GM18867 (cell line): ENCODE results near the gene PCSK2.

Experiments used
- ATAC-seq: cut with Tn5 transposase; IDR thresholded peaks from one replicate; pipeline ENCODE4 v1.9.1; 2021; ENCODE audit warnings: mild to moderate bottlenecking, moderate library complexity; ENCODE audit not compliant: unreplicated experiment

The PCSK2 gene

DNA sequence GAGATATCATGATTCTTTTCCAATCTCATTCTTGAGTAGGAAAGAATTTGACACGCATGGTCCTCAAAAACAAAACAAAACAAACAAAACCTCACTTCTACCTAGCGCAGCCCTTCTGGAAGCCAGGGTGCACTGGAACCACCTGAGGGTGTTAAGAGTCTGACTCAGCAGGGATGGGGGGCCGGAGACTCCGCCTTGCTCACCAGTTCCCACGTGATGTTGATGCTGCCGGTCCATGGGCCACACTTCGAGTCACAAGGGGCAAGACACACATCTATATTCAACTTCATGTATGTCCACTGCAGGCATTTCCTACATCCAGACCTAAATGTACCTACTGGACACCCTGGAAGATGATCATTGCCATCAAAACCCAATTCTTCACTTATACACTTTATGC lies 274.0 kb downstream of the PCSK2 start:
- ATAC-seq = no peak

DNA sequence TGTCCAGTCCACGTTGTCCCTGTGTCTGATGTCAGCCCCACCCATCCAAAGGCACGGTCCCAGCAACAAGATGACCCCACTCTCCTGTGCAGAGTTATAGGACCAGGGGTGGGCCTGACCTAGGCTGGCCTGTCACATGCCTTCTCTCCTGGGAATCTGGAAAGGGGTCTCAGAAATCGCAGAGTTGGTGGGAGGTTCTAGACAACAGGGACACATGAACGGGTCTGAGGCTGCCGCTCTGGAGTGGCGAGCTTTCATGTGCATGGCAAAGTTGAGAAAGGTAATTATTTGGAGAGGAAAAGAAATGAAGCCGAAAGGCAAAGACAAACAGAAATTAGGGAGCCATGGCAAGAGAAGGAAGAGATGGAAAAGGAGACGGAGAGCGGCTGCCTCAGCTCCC lies 274.9 kb downstream of the PCSK2 start:
- ATAC-seq = no peak

DNA sequence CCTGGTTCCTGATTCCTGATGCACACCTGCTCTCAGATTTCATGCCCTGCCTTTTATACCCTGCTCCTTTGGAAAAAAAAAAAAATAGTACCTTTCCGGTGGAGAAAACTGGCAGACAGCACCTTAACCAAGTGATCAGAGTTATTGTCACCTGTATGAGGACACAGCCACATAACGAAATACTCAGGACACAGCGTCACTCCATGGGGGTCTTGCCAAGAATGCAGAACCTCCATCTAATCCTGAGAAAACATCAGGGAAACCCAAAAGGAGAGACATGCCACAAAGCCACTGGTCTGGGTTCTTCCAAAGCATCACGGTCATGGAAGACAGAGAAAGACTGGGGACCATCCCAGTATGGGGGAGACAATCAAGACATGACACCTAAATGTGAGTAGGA lies 275.3 kb downstream of the PCSK2 start:
- ATAC-seq = no peak

DNA sequence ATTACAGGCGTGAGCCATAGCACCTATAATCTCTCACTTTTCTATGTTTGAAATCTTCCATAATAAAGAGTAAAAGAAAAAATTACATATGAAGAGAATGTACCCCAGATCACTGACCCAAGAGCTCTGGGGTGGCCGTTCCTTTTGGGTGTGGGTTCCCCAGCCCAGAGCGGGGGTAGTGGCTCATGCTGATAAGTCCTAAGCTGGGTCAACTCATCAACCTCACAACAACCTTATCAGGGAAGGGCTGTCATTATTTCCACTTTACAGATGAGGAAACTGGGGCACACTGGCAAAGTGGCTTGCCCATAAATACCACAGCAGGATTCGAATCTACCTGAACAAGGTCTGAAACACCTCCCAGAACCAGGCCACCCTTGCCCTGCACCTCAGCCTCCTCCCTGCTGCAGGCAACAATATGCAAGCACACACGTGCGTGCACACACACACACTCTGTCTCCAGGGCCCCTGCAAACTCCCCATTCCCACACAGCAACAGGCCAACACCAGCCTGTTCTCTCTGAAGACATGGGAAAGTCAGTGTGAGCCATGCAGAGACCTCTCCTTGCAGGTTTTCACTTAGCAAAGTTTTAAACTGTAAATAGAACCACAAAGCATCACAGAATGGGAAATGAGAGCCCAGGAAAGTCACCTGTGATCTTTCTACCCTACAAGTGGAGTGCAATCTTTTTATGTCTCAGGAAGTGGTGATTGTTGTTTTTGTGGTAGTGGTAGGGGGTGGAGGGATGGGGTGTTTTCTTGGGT lies 276.6 kb downstream of the PCSK2 start:
- no peak for ATAC-seq

DNA sequence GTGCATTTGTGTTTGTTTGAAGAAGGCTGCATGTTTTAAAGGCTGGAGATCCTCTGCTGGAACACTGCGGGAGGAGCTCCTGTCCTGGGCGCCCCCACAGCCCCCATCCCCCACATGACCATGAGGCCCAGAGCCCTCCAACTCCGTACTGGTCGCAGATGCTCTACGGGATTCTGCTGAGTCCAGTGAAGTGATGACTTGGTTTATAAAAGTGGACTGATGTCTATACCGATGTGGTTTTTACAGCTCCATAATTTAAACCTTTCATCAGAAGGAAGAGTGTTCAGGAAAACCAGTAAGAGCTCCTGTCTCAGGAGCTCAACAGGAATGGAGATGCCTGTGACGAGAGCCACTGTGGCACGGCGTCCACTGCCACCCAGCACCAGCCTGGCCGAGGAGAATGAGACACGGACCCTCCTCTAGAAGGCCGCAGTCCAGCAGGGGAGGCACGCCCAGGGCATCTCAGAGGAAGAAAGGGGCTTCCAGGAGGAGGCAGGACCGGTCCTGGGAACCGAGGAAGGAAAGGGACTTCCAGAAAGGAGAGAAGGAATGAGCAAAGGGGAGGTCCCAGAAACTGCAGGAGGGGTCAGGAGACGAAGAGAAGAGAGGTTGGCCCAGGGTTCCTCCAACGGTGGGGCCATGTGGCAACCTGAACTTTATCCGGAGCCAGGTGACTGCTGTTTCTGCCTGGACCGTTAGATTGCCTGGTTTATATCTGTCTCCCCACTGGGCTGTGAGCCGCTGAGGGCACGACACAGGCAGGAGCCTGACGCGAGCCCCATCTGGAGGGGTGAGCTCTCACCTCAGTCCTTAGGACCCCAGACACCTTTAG lies 277.4 kb downstream of the PCSK2 start:
- no peak for ATAC-seq

DNA sequence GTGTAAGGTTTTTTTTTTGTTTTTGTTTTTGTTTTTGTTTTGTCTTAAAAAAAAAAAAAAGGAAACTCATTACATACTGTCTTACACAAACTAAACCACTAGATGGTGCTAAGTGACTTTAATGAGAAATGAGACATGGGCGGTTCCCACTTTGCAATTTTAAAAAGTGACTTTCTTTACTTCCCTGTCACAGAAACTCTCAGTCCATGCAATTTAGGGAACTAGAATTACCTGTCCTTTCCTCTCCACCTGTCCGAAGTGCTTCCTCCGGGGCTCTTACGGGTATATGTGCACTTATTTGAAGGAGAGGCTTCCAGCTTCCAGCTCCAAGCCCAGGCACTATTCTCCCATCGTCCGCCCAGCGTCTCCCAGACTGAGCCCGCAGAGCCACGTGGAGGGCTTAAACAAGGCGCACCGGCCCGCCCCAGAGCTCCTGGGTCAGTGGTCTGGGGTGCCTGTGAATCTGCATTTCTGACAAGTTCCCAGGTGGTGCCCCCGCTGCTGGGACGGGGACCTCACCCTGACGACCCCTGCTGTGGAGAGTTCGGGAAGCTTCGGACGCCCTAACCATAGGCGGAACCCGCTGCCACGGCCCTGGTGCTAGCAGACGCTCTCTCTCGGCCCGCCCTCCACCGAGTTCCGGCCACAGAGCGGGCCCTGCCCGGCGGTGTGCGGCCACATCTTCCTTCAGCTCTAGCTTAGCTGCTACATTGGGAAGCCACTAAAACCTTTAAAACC lies 278.2 kb downstream of the PCSK2 start:
- peak; percentile 79 for ATAC-seq

DNA sequence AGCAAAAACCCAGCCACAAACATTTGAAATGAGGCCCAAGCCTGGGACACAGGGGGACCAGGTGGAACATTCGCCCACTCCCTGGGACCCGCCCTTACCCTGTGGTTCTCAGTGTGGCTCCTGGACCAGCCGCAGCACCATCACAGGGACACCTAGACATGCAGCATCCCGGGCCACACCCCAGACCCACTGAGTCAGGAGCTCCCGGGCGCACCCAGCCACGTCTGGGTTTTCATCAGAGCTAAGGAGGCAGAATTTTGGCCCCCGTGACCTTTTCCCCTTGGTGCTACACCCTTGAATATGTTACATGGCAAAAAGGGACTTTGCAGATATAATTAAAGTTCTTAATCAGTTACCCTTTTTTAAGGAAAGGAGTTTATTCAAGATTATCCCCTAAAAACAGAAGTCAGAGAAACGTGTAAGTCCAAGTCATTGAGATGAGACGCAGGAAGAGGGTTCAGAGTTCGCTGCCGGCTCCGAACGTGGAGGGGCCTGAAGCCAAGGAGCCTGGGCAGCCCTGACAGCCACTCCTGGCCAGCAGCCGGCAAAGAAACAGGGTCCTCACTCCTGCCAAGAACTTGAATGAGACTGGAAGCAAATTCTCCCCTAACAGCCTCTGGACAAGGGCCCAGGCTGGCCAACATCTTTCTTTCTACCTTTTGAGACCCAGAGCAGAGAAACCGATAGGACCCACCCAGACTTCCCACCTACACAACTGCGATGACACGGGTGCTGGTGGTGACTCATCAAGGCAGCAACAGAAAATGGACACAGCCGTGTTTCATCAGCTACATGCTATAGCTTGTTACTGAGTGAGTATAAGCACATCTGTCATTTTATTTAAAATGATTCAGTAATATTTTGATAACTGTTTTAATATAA lies 279.0 kb downstream of the PCSK2 start:
- ATAC-seq = peak; percentile 1

DNA sequence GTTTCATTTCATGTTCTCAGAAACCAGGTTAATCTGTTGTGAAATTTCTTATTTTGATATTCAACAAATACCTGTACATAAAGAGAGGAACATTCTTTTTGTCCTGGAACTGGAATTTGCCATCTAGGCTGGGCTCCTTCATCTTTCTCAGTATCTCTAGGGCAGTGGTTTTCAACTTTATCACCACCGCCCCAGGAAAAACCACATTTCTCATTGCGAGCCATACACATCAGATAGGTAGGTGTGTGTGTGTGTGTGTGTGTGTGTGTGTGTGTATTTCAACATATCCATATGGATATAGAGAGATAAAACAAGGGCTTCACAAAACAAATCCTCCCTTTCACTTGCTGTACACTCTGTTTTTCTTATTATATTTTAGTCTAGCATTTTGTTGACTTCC lies 280.2 kb downstream of the PCSK2 start:
- ATAC-seq = no peak

DNA sequence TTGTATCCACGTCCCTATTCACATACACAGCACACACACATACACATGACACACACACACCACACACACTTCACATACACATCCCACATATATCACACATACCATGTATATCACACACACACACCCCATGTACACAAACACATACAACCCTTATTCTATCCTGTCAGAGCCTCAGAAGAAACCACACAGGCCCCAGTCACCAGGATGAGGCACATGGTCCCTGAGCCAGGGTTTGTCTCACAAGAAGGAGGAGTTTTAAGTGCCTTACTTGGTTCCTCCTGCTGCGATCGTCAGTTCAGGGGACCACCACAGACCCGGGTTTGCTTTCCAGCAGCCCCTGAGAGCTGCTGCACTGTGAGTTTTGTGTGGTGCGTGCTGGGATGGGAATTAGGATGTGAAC lies 280.7 kb downstream of the PCSK2 start:
- no peak for ATAC-seq

DNA sequence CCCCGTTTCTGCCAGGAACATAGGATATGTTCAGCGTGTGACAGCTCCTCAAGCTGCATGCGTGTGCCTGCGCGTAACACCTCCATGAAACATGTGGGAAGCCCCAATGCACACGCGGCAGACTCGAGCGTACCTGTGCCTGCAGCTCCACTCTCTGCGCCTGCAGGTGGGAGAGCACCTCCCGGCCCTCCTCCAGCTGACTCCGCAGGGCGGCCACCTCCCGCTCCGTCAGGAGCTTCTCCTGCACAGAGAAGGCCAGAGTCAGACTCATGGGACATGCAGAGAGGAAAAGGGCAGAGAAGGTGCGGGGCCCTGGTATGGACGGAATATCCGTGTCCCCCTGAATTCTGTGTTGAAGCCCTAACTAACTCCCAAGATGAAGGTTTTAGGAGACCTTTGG lies 281.9 kb downstream of the PCSK2 start:
- ATAC-seq = no peak

DNA sequence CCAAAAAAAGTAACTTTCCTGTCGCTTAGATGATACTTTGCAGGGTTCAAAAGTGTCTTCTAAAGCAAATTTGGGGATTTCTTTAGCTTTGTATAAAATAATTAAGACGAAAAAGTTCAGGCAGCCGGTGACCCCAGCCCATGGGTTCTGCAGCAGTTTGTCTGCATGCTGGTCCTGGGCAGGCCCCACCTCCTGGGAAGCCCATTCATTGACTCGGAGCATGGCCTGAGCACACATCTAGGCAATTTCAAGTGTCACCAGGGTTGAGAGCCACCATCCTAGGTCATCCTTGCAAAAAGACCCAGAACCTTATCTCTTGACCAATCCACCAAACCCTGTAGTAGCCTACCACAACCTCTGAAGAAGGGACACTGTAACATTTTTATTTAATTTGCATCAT lies 283.7 kb downstream of the PCSK2 start:
- ATAC-seq = no peak

DNA sequence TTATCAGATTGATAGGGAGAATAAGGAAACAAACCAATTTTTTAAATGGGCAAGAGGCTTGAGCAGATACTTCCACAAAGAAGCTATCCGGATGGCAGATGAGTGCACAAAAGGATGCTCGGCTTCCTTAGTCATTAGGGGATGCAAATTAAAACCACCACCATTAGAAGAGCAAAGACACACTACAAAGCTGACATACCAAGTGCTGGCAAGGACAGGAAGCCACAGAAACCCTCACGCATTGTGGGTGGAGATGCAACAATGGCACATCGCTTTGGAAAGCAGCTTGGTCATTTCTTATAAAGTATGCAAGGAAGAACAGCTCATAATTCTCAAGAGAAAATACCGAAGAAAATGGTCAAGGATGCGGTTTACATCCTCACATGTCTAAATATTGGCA lies 284.6 kb downstream of the PCSK2 start:
- ATAC-seq = no peak

DNA sequence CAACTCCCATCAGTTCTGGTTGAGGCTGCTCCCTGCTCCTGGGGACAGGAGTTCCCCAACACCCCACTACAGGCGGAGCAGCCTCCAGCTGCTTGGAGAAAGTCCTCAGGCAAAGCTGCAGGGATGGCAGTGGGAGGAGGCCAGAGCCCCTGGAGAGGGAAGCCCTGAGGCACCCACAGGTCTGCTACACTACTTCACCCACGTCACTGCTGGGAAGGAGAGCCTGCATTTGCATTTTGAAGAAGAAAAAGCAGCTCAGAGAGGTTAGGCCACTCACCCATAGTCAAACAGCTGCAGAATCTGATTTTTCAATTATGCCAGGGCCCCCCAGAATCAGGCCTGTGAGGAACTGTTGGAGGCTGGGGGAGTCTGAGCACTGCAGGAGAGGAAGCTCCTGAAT lies 287.1 kb downstream of the PCSK2 start:
- no peak for ATAC-seq

DNA sequence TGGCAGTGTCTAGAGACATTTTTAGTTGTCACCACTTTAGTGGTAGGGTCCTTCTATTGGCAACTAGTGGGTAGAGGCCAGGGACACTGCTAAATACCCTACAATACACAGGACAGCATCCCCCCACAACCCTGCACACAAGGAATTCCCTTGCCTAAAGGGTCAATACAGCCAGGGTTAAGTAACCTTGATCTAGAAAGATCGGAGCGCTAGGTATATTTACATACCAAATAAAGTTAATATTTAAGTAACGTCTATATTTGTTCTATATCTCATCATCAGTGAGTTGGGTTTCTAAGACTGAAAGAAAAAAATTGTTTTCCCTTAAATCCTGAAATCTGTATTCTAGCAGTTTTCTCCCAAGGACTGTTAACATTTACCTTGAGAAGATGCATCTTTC lies 288.2 kb downstream of the PCSK2 start:
- ATAC-seq = no peak

DNA sequence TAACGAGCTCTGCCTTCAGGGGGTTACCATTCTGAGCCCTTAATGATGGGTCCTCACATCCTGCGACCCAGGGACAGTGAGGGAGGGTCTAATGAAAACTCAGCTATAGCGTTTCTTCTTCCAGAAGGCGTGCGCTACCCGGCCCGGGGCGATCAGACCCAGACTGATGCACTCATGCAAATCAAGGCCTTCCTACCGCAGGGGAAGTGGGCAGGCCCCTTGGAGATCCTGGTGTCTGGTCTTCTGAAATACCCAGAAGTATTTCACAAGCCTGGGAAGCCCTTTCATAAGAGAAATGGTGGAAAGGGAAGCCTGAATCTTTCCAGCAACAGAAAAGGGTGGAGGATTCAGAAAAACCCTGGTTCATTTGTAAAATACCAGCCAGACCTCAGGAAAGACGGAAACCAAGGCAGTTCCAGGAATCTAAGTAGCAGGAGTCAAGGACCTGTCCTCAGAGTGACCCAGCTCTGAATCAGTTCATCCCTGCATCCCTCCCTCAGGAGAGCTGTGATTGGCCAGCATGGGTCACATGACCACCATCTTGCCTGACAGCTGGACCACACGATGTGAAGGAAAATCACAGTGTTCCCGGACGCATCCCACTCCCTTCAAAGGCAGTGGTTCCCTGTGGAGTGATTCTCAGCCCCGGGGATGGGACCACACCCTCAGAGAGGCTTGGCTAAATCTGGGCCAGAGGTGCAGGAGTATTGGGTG lies 291.7 kb downstream of the PCSK2 start:
- no peak for ATAC-seq

DNA sequence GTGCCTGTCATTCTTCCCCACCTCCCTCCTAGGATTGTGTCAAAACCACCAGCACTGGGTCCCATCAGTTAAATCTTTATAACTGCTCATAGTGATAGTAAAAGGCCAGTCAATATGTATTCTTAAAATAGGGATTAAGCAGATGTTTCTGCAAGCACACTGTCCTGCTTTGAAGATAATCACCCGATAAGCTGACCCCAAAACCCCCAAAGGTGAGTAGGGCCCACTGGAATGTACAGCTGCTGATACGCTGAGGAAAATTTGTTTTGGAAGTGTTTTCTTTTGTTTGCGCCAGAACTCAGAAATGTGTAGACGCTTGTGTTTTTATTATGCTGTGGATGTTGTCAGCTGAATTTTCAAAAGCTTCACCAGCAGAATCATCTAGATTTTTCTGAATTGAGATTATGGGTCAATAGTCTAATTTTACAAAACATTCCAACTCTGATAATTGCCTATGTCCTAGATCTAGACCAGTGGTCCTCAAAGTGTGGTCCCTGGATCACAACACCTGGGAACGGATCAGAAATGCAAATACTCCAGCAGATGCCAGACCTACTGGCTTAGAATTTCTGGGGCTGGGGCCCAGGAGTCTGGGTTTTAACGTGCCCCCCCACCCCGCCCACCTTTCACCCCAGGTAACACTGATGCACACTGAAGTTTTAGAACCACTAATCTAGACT lies 292.9 kb downstream of the PCSK2 start:
- ATAC-seq = no peak

DNA sequence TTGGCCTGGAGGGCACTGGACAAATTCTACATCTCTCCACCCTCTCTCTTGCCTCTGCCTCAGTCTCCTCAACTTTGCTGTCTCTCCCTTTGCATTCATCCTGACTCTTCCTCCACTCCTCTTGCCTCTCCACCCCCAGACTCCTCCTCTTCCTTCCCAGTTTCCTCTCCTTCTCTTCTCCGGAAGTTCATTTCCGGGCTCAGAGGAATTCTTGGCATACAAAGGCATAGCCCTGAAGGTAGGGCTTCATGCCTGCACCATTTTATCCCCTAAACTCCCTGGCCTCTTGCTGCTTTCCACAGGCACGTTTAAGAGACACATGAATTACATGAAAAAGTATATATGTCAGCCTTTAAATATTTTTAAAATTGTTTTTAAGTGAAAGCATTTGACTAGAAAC lies 293.7 kb downstream of the PCSK2 start:
- no peak for ATAC-seq

DNA sequence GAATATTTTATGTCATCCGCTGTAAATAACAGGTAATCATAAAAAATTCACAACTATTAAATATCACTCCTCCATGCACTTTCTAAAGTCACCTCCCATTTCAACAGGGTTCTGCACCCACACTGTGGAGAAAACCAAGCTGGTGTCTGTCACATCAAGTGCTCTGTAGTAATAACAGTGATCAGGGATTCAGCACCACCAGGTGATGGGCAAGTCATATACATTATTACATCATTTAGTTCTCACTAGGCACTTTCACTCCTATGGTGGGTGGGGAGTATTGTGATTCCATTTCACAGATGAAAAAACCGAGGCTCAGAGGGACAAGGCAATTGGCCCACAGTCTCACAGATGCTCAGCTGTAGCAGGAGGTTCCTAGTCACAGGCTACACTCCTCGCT lies 295.7 kb downstream of the PCSK2 start:
- ATAC-seq = no peak

DNA sequence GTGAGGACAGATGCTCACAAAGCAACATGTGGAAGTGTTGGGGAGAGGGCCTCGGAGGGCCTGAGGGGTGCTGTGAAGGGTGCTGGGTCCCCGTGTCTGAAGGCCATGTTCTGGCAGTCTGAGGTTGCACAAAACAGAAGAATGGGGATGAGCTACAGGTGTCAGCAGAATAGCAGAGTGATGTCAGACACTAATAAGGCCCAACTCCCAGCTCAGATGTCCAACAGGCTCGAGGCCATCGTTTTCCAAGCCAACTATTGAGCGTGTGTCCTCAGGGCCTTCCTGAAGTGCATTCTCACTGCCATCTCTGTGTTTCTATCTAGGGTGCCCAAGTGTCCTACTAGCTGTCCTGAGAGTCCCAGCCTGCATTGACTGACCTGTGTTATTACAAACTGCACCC lies 296.5 kb downstream of the PCSK2 start:
- no peak for ATAC-seq

DNA sequence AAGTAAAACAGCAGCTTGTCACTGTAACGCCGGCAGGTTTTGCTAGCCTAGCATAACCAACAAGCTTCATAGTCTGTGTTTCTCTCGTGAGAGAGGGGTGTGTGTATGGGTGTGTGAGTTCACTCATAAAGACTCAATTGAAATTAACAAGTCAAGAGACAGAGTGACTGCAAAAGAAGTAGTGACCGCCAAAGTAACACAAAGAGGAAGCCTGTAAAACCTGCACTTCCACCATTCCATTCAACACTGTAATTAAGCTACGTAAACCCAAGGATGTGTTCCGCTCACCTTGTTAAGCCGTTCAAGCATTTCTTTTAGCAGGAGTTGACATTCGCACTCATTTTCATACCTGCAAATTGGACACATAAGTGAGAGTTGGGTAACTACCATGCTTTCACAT lies 297.7 kb downstream of the PCSK2 start:
- no peak for ATAC-seq
